Adrenal gland (tissue), 5 donors: ENCODE measurements around the gene MYBPHL.

ENCODE experiments used
- CTCF ChIP-seq, 6 experiments: fragments of 450-650 bp in 4 of 6; fragments of 200-600 bp in 2 of 6; sonication (generic) in 1 of 6; IDR thresholded peaks; 1 replicate in 5 of 6; 2 replicates in 1 of 6; pipeline versions ENCODE4 v1.5.1 to v1.8.0; 2016 to 2021; ENCODE audit warnings: antibody characterized with exemption in 6 of 6, mild to moderate bottlenecking in 2 of 6, moderate library complexity in 1 of 6
- POLR2A ChIP-seq, 2 donors: fragments of 450-650 bp; IDR thresholded peaks; one replicate each; pipeline ENCODE4 v1.6.1; 2017; ENCODE audit warnings: antibody characterized with exemption in 2 of 2, mild to moderate bottlenecking in 2 of 2, moderate library complexity in 1 of 2
- donor health status: DM: no; HTN: no; CAD: no.

DNA sequence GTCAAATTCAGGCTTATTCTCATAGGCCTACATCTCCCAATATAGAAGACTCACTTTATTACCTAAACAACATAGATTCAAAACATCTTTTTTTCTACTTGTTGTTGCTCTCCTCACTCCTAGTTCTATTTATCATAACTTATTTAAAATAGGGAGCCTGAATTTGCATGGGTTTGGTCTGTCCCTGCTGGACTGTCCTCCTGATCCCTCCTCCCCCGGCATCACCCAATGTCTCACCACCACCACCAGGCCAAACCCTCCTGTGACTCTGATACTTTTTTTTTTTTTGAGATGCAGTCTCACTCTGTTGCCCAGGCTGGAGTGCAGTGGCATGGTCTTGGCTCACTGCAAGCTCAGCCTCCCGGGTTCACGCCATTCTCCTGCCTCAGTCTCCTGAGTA lies 31.8 kb upstream of the MYBPHL start:
- TF ChIP-seq POLR2A (IDR thresholded peaks at IDR 0.05): no peak
- TF ChIP-seq CTCF (IDR thresholded peaks at IDR 0.05): no peak
